Smooth muscle cell of the brain vasculature (primary cell): Measurements from ENCODE around the gene CENPT.

Experiments used
- DNase-seq: peaks from one replicate; pipeline ENCODE4 v3.0.0-alpha.2; 2012; ENCODE audit warnings: low read depth, low spot score

Gene CENPT

DNA sequence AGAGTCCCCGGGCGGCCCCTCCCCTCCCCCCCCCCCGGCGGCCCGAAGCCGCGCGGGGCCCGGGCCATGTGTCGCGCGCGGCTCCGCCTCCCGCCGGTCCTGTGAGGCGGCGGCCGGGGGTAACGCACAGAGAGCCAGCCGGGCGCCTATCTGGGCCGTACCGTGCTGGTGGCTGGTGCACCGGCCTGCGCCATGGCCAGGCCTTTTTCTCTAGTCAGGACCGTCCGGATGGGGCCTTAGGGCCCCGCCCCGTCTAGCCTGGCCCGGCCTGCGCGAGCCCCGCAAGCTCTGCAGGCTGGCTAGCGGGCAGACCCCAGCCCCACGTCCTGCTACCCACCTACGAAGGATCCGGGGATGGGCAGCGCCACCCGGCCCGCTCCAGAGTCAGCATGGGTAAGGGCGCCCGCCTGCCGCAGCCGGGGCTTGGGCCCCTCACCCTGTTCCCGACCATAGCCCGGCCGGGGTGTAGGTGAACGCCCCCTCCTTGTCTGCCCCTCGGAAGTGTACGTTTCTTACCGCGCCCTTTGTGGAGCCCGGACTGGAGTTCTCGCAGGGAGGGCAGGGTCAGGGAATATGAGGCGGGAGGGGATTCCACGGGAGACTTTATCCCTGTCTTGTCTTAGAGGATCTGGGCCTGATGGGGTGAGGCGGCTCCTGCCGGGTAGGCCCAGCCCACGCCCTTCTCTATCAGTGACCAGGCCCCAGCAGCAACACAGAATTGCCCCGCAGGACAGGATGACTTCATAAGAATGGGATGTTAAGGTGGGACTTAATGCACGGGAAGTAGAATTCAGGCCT, at the start of gene CENPT:
Gene CENPT (minus strand): TSS at position 630 of the 798 bp plus-strand sequence. CDS start 13,834 bp downstream, outside the sequence.
- no peak for DNase-seq

- DNase-seq: no peak
Observed at GRCh38 chr16:67897231-67897630, 49.7 kb upstream of the CENPT start.

DNA sequence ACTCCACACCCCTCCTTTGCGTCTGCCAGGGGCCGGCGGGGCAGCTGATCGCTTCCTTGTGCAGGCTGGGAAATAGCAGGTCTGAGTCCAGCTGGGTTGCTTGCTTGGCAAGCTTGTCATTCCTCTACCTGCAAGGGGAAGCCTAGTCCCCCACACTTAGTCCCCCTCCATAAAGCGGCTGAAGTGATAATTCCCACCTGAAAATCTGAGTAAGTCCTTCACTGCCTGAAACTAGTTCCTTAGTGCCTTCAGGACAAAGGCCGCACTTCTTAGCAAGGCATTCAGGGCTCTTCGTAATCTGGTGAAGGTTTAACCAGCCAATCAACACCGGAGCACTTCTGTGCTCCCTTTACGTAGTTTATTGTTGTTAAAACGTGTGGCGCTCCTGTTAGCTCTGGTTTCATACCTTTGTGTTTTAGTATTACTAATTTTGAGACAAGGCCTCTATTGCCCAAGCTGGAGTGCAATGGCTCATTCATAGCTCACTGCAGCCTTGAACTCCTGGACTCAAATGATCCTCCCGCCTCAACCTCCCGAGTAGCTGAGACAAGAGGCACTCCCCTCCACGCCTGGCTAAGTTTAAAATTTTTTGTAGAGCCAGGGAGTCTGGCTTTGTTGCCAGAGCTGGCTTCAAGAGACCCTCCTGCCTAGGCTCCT, 46.4 kb upstream of the CENPT start:
- DNase-seq: no peak

- peak; percentile 84 for DNase-seq
Observed at GRCh38 chr16:67892899-67893742, 45.6 kb upstream of the CENPT start, which contains the start of gene PSKH1. Gene PSKH1, plus strand, starts transcription at chr16:67893254. Its CDS starts 15,496 bp downstream, at chr16:67908750.

DNA sequence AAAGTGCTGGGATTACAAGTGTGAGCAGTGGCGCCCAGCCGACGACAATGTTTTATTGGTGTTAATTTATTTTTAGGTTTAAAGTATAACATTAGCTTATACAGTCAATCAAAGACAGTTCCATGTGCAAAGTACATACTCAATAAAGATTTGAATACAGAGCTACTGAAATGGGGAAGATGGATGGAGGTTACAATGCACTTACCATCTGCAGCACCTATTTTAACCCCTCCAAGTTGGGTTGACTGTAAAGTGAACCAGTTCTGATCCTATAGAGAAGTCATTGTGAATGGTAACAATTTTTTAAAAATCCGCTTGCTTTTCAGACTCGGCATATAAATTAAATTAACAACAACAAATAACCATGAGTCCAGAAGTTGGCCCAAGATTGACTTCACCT, 44.9 kb upstream of the CENPT start:
- no peak for DNase-seq

DNA sequence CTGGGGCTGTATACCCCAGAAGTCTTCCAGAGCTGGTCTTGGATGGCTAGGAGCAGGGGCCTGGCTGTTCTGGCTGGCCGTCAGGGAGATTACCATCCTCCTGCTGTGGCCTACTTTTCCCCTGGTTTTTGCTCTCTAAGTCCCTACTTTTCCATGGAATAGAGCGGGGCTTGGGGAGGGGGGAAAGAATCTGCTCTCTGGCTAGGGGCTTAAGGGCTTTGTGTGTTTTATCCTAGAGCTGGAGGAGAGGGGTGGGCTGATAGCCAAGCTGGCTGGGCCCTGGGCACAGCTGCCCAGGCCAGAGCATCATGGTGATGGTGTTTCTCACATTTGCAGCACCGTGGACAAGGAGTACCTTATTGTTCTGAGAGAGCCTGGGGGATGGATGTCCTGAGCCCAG, 40.8 kb upstream of the CENPT start:
- DNase-seq: no peak

DNA sequence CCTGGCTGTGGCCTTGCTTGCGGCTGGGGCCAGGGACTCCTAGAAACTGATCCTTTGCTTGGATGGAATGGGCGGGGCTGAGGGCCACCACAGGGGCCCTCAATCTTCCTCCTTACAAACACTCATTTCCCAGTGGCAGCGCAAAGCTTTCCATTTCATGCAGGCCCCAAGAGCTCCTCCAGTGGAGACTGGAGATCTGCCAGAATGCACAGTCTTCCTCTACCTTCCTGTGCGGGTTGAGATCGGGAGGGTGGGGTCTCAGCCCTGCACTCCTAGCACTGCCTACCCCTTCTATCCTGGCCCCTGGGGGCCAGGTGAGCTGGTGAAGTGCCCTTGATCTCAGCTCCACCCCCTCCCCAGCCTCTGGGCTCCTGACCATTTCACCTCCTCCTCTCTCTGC, 38.9 kb upstream of the CENPT start:
- no peak for DNase-seq

DNA sequence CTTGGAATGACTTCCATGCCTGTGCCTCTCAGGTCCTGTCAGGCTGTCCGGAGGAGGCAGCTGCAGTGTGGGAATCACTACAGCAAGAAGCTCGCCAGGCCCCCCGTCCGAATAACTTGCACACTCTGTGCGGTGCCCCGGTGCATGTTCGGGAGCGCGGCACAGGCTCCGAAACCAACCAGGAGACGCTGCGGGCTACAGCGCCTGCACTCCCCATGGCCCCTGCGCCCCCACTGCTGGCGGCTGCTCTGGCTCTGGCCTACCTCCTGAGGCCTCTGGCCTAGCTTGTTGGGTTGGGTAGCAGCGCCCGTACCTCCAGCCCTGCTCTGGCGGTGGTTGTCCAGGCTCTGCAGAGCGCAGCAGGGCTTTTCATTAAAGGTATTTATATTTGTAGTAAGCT, 38.5 kb upstream of the CENPT start:
- DNase-seq: no peak

GRCh38 chr16:67885545-67885944, 38.1 kb upstream of the CENPT start:
- DNase-seq: no peak

- DNase-seq: peak; percentile 69
Observed at GRCh38 chr16:67884684-67885083, 37.2 kb upstream of the CENPT start, which contains the start of gene NRN1L. Gene NRN1L, plus strand, starts transcription at chr16:67884885. Its CDS starts 19 bp downstream, at chr16:67884904.

DNA sequence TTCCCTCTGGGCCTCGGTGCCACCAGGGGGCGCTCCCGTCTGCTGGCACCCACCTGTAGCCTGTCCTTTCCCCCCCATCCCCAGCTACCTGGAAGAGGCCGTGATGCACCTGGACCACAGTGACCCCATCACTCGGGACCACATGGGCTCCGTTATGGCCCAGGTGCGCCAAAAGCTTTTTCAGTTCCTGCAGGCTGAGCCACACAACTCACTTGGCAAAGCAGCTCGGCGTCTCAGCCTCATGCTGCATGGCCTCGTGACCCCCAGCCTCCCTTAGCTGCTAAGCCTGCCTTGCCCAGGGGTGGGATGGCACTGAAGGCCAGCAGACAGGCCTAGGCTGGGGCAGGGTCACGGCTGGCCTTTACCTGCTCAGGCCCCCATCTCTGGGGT, 36.4 kb upstream of the CENPT start:
- DNase-seq: no peak

DNA sequence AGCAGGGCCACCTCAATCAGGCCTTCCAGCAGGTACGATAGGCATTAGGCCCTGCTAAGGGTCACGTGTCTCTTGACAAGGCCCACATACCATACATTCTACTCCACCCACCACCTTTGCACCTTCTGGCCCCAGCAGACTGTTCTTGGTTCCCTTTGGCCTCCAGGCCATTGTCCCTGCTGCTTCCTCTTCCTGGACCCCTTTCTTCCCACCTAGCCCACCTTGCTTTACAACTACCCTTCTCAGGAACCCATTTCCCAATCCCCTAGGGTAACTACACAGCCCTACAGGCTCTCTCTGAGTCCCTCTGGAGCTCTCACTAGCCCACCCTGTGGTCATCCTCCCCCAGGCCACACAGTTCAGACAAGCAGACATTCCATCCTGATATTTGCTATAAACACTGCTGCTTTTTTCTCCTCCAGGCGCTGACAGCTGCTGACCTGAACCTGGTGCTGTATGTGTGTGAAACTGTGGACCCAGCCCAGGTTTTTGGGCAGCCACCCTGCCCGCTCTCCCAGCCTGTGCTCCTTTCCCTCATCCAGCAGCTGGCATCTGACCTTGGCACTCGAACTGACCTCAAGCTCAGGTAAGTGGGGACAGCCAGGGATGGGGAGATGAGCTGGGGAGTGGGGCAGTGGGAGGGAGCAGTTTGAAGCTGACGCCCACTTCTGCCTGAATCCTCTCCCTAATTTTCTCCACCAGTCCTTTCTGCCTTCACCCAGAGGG, 35.8 kb upstream of the CENPT start:
- DNase-seq: no peak

DNA sequence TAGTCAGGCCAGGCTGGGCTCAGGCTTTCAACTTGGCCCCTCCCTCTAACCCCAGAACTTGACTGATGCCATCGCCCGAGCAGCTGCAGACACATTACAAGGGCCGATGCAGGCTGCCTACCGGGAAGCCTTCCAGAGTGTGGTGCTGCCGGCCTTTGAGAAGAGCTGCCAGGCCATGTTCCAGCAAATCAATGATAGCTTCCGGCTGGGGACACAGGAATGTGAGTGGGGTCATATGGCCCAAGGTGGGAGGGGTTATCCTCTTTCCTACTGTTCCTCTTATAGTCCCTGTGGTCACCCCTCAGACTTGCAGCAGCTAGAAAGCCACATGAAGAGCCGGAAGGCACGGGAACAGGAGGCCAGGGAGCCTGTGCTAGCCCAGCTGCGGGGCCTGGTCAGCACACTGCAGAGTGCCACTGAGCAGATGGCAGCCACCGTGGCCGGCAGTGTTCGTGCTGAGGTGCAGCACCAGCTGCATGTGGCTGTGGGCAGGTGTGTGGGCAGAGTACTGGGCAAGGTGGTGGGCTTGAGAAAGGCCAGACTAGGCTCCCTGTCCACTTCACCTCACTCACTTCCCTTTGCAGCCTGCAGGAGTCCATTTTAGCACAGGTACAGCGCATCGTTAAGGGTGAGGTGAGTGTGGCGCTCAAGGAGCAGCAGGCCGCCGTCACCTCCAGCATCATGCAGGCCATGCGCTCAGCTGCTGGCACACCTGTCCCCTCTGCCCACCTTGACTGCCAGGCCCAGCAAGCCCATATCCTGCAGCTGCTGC, 35.1 kb upstream of the CENPT start:
- DNase-seq: no peak

- DNase-seq: no peak
Observed at GRCh38 chr16:67881621-67882161, 34.2 kb upstream of the CENPT start.

- DNase-seq: no peak
Observed at GRCh38 chr16:67880584-67880983, 33.1 kb upstream of the CENPT start.

DNA sequence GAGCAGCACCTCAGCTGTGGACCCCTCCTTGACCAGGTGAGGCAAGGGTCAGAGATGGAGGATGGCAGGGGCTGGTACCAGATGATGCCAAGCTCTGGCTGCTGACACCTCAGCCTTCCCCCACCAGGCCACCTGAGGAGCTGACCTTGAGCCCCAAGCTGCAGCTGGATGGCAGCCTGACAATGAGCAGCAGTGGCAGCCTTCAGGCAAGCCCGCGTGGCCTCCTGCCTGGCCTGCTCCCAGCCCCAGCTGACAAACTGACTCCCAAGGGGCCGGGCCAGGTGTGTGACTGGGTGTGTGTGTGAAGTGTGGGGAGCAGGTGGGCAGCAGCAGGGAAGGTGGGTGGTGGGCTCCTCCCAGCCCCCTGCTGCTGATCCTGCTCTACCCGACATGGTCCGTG, 32.4 kb upstream of the CENPT start:
- no peak for DNase-seq

DNA sequence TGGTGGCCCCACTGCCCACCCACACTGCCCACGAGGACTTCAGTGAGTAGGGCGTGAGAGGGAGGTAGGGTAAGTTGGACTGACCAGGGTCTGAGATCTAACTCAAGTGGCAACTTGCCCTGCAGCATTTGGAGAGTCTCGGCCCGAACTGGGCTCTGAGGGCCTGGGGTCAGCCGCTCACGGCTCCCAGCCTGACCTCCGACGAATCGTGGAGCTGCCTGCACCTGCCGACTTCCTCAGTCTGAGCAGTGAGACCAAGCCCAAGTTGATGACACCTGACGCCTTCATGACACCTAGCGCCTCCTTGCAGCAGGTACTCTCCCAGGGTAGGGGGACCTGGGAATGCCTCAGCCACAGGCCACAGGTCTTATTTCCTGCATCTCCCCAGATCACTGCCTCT, 32.0 kb upstream of the CENPT start:
- DNase-seq: no peak

DNA sequence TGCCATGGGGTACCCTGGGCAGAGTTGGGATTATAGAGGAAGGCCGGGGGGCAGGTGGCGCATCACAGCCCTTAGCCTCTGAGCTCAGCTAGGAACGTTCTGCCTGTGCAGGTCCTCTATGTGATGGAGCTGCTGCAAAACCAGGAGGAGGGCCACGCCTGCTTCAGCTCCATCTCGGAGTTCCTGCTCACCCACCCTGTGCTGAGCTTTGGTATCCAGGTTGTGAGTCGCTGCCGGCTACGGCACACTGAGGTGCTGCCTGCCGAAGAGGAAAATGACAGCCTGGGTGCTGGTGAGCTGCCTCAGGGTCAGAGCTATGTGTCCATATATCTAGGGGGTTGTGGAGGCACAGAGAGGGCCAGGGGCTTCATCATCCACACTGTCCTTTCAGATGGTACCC, 31.4 kb upstream of the CENPT start:
- DNase-seq: no peak

GRCh38 chr16:67878232-67878631, 30.7 kb upstream of the CENPT start:
- no peak for DNase-seq

- no peak for DNase-seq
Observed at GRCh38 chr16:67877064-67877463, 29.6 kb upstream of the CENPT start.
